Measurements from ENCODE around the gene SOHLH1.
A peak's percentile ranks its signal among the peaks of the same experiment; 100 is the strongest.

Gene SOHLH1

GRCh38 chr9:135728436-135729110 lies 29.3 kb upstream of the SOHLH1 start:
- no peak for DNase-seq (ENCODE audit: low read depth)

GRCh38 chr9:135727257-135727875 lies 28.1 kb upstream of the SOHLH1 start:
- DNase-seq (ENCODE audit: low read depth), result no peak

GRCh38 chr9:135726138-135726853 lies 27.0 kb upstream of the SOHLH1 start:
- no peak for DNase-seq (ENCODE audit: low read depth)

GRCh38 chr9:135724186-135724787 lies 25.0 kb upstream of the SOHLH1 start:
- DNase-seq (ENCODE audit: low read depth), result no peak

GRCh38 chr9:135722365-135722764 lies 23.1 kb upstream of the SOHLH1 start:
- no peak for DNase-seq (ENCODE audit: low read depth)

- DNase-seq (ENCODE audit: low read depth), result no peak
These were observed 20.2 kb upstream of the SOHLH1 start for GRCh38 chr9:135719472-135719871.

GRCh38 chr9:135718616-135719015 lies 19.3 kb upstream of the SOHLH1 start:
- no peak for DNase-seq (ENCODE audit: low read depth)

- DNase-seq (ENCODE audit: low read depth), result no peak
These were observed 18.1 kb upstream of the SOHLH1 start for GRCh38 chr9:135717410-135717809.

GRCh38 chr9:135716045-135716444 lies 16.8 kb upstream of the SOHLH1 start:
- DNase-seq (ENCODE audit: low read depth), result no peak

- no peak for DNase-seq (ENCODE audit: low read depth)
These were observed 15.8 kb upstream of the SOHLH1 start for GRCh38 chr9:135715056-135715595.

GRCh38 chr9:135714242-135715055 lies 15.2 kb upstream of the SOHLH1 start:
- no peak for DNase-seq (ENCODE audit: low read depth)

- no peak for DNase-seq (ENCODE audit: low read depth)
These were observed 13.5 kb upstream of the SOHLH1 start for GRCh38 chr9:135712613-135713295.

- DNase-seq (ENCODE audit: low read depth), result no peak
These were observed 12.6 kb upstream of the SOHLH1 start for GRCh38 chr9:135711881-135712280.

GRCh38 chr9:135711391-135711790 lies 12.1 kb upstream of the SOHLH1 start:
- DNase-seq (ENCODE audit: low read depth), result no peak

GRCh38 chr9:135708164-135708563 lies 8.9 kb upstream of the SOHLH1 start:
- no peak for DNase-seq (ENCODE audit: low read depth)

GRCh38 chr9:135707252-135708138 lies 8.2 kb upstream of the SOHLH1 start:
- DNase-seq (ENCODE audit: low read depth), result no peak

GRCh38 chr9:135706288-135706687 lies 7.0 kb upstream of the SOHLH1 start:
- no peak for DNase-seq (ENCODE audit: low read depth)

GRCh38 chr9:135705376-135705775 lies 6.1 kb upstream of the SOHLH1 start:
- DNase-seq (ENCODE audit: low read depth), result no peak

GRCh38 chr9:135704483-135704882 lies 5.2 kb upstream of the SOHLH1 start:
- DNase-seq (ENCODE audit: low read depth), result peak; percentile 25

GRCh38 chr9:135703726-135704125 lies 4.4 kb upstream of the SOHLH1 start:
- DNase-seq (ENCODE audit: low read depth), result no peak

Measured in CMK (cell line).